ENCODE data around the gene CCDC18.
"Not testable (repeated sequence)": the region's sequence is repeated elsewhere in the genome, so short reads cannot be mapped to it uniquely, and the experiment has no call there.

CCDC18 gene

DNA sequence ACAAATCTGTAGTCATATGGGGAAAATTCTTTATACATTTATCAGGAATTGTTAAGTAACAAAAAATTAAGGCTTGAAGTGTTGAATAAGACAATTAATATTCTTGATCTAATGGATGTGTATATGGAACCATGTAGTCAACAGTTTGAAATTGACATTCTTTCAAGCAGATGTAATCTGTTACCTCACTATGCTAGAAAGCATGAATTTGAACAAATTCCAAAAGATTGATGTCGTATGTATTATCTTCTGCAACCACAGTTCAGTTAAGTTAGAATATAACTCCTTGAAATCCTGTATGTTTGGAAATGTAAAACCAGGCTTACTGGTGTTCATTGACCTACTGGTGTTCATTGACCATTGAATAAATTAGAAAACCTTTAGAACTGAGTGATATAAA is 16.1 kb downstream of the CCDC18 start:
- no peaks in the 10 kb centered on the region for H3K4me1 ChIP-seq
- H3K36me3 ChIP-seq = peaks cover 54% of the 10 kb centered on the region
- H3K4me2 ChIP-seq = no peak overlapping the region
- no peaks in the 10 kb centered on the region for H4K20me1 ChIP-seq
- H3K27me3 ChIP-seq = no peaks in the 10 kb centered on the region
- no peak overlapping the region for H3K27ac ChIP-seq
- H3K9me3 ChIP-seq = no peaks in the 10 kb centered on the region
- no peak for TF ChIP-seq Cebpa-rat (IDR thresholded peaks at IDR 0.05)
- H3K9ac ChIP-seq = no peak overlapping the region
- no peak overlapping the region for H3K4me3 ChIP-seq

DNA sequence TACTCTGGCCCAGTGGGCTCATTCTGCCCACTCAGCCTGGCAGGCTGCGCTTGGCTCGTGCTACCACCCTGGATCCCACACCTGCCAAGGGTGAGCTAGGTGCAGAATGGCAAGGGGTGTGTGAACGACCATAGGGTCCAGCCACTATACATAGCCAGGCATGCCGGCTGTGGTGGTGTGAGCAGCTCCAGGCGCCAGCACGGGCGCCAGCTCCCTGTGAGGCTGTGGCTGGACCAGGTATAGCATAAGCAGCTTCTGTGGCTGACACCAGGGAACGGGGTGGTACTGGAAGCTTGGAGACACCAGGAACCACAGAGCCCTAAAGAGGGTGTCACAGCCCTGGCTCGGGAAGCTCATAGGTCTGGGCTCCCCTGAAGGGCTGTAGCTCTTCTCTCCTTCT is 18.6 kb downstream of the CCDC18 start:
- Histone ChIP-seq H3K9ac (no peak overlapping the region), H3K9me3 (no peaks in the 10 kb centered on the region), H3K4me3 (no peak overlapping the region), H3K36me3 (peaks cover 66% of the 10 kb centered on the region), H3K27me3 (no peaks in the 10 kb centered on the region), H3K4me1 (no peaks in the 10 kb centered on the region), H3K4me2 (no peak overlapping the region), H4K20me1 (no peaks in the 10 kb centered on the region), H3K27ac (no peak overlapping the region)
- TF ChIP-seq Cebpa-rat (IDR thresholded peaks at IDR 0.05) = no peak

DNA sequence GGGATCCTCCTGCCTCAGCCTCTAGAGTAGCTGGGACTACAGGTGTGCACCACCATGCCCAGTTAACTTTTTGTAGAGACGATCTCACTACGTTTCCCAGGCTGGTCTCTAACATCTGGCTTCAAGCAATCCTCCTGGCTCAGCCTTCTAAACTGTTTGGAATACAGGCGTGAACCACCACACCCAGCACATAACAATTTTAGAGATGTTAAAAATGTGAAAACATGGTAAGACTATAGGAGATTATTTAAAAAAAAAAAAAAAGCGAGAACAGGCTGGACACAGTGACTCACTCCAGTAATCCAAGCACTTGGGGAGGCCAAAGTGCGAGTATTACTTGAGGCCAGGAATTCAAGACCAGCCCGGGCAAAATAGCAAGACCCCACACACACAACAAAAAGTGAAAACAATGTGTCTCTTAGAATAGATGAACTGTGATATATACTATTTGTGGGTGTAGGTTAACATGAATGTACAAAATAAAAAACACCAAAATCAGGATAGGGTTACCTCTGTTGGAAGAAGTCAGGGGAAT is 19.6 kb downstream of the CCDC18 start:
- Histone ChIP-seq H4K20me1 (no peaks in the 10 kb centered on the region), H3K9ac (no peak overlapping the region), H3K4me3 (no peak overlapping the region), H3K4me1 (no peaks in the 10 kb centered on the region), H3K27me3 (no peaks in the 10 kb centered on the region), H3K9me3 (no peaks in the 10 kb centered on the region), H3K4me2 (no peak overlapping the region), H3K27ac (no peak overlapping the region), H3K36me3 (peaks cover 59% of the 10 kb centered on the region)
- TF ChIP-seq Cebpa-rat (IDR thresholded peaks at IDR 0.05) = no peak

DNA sequence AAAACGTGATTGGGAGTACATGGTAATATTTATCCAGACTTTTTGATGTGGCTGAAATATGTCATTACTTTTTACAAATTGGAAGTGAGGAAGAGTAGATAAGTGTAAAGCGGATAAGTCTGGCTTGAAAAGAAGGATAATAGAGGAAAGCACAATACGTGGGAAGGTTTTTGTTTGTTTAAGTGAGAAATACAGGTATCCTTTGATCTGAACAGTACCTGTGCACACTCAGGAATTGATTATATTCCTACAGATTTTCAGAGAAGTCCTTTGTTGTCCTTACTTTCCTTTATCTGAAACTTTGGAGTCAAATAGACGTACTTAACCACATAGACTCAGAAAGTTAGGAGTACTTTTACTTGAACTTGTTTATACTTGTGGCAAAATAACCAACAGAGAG is 20.2 kb downstream of the CCDC18 start:
- Histone ChIP-seq H3K4me2 (no peak overlapping the region), H3K27ac (no peak overlapping the region), H4K20me1 (no peaks in the 10 kb centered on the region), H3K4me1 (no peaks in the 10 kb centered on the region), H3K27me3 (no peaks in the 10 kb centered on the region), H3K36me3 (peaks cover 54% of the 10 kb centered on the region), H3K9me3 (no peaks in the 10 kb centered on the region), H3K4me3 (no peak overlapping the region), H3K9ac (no peak overlapping the region)
- no peak for TF ChIP-seq Cebpa-rat (IDR thresholded peaks at IDR 0.05)

DNA sequence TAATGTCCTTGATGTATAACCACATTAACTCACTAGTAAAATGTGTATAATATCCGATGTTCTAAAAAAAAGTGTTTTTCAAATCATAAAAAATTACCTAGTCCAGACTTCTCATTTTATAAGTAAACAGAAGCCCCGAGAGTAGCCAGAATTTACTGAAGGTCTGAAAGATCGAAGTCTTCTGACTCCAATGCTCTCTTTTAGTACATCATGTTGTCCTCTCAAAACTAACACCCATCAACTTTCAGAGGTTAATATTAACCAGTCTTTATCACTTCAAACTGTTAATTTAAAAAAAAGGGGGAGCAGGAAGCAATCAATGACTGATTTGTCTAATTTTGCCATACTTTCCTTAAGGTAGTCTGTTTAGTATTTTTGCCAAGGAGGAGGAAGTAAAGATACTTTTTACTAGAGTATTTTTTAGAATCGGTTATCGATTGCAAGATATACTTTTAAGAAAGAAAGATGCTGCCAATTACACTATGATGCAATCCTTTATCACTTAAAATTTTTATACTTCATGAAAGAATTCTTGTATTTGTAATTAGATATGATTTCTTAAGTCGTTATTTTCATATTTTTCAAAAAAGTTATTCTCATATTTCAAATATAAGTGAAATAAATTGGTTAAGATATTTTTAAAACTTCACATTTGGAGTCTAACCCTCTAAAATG is 25.5 kb downstream of the CCDC18 start:
- H3K27ac ChIP-seq = no peak overlapping the region
- peaks cover 54% of the 10 kb centered on the region for H3K36me3 ChIP-seq

DNA sequence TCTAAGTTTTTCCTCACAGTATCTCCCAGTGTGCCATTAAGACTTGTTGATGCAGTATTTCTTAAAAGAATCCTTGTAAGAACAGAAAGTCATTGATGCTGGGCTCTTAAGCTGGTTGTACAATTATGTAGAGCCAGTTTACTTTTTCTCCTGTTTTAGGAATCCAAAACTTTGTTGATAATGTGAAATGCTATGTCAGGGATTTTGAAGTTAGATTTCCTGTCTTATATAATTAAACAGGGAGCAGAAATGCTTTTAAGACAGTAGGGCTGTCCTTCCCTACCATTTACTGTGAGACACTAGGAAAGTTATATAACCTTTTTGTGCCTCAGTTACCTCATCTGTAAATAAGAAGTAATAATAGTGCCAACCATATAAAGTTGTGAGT is 26.0 kb downstream of the CCDC18 start:
- no peak for TF ChIP-seq Cebpa-rat (IDR thresholded peaks at IDR 0.05)
- no peak overlapping the region for H3K4me3 ChIP-seq
- H3K9ac ChIP-seq = no peak overlapping the region
- H4K20me1 ChIP-seq = no peaks in the 10 kb centered on the region
- no peaks in the 10 kb centered on the region for H3K4me1 ChIP-seq
- no peaks in the 10 kb centered on the region for H3K27me3 ChIP-seq
- peaks cover 56% of the 10 kb centered on the region for H3K36me3 ChIP-seq
- H3K27ac ChIP-seq = no peak overlapping the region
- H3K9me3 ChIP-seq = no peaks in the 10 kb centered on the region
- no peak overlapping the region for H3K4me2 ChIP-seq

More for the DNA sequence above, 25.5 kb downstream of the CCDC18 start:
- H3K4me1 ChIP-seq = no peaks in the 10 kb centered on the region
- H3K4me3 ChIP-seq = no peak overlapping the region
- H3K27me3 ChIP-seq = no peaks in the 10 kb centered on the region
- H4K20me1 ChIP-seq = no peaks in the 10 kb centered on the region
- H3K9ac ChIP-seq = no peak overlapping the region
- TF ChIP-seq Cebpa-rat (IDR thresholded peaks at IDR 0.05) = no peak
- no peaks in the 10 kb centered on the region for H3K9me3 ChIP-seq
- H3K4me2 ChIP-seq = no peak overlapping the region

DNA sequence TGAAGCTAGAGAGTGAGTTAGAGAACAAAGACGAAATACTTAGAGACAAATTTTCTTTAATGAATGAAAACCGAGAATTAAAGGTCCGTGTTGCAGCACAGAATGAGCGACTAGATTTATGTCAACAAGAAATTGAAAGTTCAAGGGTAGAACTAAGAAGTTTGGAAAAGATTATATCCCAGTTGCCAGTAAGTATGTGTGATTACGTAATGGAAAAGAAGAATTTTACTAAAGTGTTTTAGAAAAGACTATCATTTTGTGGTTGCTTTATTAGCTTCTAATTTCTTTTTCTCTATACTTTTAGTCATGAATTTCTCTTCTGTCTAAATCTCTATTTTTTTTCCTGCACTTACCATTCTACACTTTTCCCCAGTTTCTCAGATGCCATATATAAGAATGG is 26.7 kb downstream of the CCDC18 start:
- no peaks in the 10 kb centered on the region for H3K9me3 ChIP-seq
- no peak; the same call in 1 of the 2 replicates for TF ChIP-seq Cebpa-rat (IDR thresholded peaks at IDR 0.05)
- H3K27me3 ChIP-seq = no peaks in the 10 kb centered on the region
- H3K4me2 ChIP-seq = no peak overlapping the region
- H4K20me1 ChIP-seq = no peaks in the 10 kb centered on the region
- no peak overlapping the region for H3K27ac ChIP-seq
- H3K4me1 ChIP-seq = no peaks in the 10 kb centered on the region
- peaks cover 53% of the 10 kb centered on the region for H3K36me3 ChIP-seq
- H3K4me3 ChIP-seq = no peak overlapping the region
- H3K9ac ChIP-seq = no peak overlapping the region

DNA sequence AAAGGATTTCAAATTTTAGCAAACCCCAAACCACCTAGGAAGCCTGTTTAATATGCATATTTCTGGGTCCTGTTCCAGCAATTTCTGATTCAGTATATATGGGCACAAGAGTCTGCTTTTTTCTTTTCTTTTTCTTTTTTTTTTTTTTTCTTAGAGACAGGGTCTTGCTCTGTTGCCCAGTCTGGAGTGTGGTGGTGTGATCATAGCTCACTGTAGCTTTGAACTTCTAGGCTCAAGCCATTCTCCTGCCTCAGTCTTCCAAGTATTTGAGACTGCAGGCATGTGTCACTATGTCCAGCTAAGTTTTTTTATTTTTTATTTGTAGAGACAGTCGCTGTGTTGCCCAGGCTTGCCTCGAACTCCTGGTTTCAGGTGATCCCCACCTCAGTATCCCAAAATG is 34.8 kb downstream of the CCDC18 start:
- TF ChIP-seq Cebpa-rat (IDR thresholded peaks at IDR 0.05) = no peak
- Histone ChIP-seq H3K4me2 (no peak overlapping the region), H3K9ac (no peak overlapping the region), H3K4me1 (peaks cover 14% of the 10 kb centered on the region), H3K27me3 (no peaks in the 10 kb centered on the region), H3K36me3 (peaks cover 50% of the 10 kb centered on the region), H4K20me1 (no peaks in the 10 kb centered on the region), H3K9me3 (no peaks in the 10 kb centered on the region), H3K27ac (no peak overlapping the region), H3K4me3 (no peak overlapping the region)

DNA sequence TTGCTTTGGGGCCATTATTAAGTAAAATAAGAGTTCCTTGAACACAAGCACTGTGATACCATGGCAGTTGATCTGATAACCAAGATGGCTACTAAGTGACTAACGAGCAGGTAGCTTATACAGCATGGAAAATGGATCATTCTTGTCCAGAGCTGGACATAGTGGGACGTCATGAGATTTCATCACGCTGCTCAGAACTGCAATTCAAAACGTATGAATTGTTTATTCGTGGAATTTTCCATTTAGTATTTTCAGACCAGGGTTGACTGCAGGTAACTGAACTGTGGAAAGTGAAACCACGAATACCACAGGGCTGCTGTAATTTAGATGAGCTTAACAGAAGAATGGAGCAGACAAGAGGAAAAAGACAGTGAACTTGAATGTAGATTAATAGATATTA is 38.9 kb downstream of the CCDC18 start:
- no peak overlapping the region for H3K4me3 ChIP-seq
- peaks cover 14% of the 10 kb centered on the region for H3K4me1 ChIP-seq
- H3K9me3 ChIP-seq = no peaks in the 10 kb centered on the region
- no peak for TF ChIP-seq Cebpa-rat (IDR thresholded peaks at IDR 0.05)
- H4K20me1 ChIP-seq = no peaks in the 10 kb centered on the region
- H3K27me3 ChIP-seq = no peaks in the 10 kb centered on the region
- peaks cover 52% of the 10 kb centered on the region for H3K36me3 ChIP-seq
- peak overlapping the region; percentile 43 for H3K4me2 ChIP-seq
- no peak overlapping the region for H3K9ac ChIP-seq
- H3K27ac ChIP-seq = no peak overlapping the region

DNA sequence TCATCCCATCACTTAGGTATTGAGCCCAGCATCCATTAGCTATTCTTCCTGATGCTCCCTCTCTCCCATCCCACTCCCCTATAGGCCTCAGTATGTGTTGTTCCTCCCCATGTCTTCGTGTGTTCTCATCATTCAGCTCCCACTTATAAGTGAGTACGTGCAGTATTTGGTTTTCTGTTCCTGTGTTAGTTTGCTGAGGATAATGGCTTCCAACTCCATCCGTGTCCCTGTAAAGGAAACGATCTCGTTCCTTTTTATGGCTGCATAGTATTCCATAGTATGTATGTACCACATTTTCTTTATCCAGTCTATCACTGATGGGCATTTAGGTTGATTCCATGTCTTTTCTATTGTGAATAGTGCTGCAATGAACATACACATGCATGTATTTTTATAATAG is 40.2 kb downstream of the CCDC18 start:
- not testable (repeated sequence) for H3K9ac ChIP-seq, H3K27ac ChIP-seq, H4K20me1 ChIP-seq, H3K4me2 ChIP-seq, H3K9me3 ChIP-seq, H3K4me3 ChIP-seq, H3K27me3 ChIP-seq
- Histone ChIP-seq H3K4me1 (peaks cover 14% of the 10 kb centered on the region), H3K36me3 (peaks cover 57% of the 10 kb centered on the region)

DNA sequence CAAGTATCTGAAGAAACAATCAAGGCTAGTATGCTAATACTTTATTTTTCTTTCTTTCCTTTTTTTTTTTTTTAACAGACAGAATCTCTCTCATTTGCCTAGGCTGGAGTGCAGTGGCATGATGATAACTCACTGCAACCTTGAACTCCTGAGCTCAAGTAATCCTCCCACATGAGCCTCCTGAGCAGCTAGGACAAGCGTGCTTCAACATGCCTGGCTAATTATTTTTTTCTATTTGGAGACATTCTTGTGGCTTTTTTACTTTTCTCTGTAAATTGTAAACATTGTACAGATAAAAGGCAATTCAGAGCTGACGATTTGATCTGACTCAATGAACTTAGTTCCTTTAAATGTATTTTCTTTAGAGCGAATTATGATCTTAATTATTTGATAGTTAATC is 41.4 kb downstream of the CCDC18 start:
- TF ChIP-seq Cebpa-rat (IDR thresholded peaks at IDR 0.05) = no peak
- H3K9ac ChIP-seq = no peak overlapping the region
- H3K36me3 ChIP-seq = peaks cover 64% of the 10 kb centered on the region
- no peak overlapping the region for H3K4me3 ChIP-seq
- H4K20me1 ChIP-seq = no peaks in the 10 kb centered on the region
- peaks cover 14% of the 10 kb centered on the region for H3K4me1 ChIP-seq
- H3K27ac ChIP-seq = no peak overlapping the region
- H3K27me3 ChIP-seq = no peaks in the 10 kb centered on the region
- H3K9me3 ChIP-seq = no peaks in the 10 kb centered on the region
- no peak overlapping the region for H3K4me2 ChIP-seq

Measured in BLaER1 (cell line).